Smooth muscle cell of the brain vasculature (primary cell): Measurements from ENCODE around the gene POTED.
"Not testable (repeated sequence)": the region's sequence is repeated elsewhere in the genome, so short reads cannot be mapped to it uniquely, and the experiment has no call there.

ENCODE experiments used
- DNase-seq: peaks from one replicate; pipeline ENCODE4 v3.0.0-alpha.2; 2012; ENCODE audit warnings: low read depth, low spot score

Gene POTED

GRCh38 chr21:13609477-13609876 lies at the start of gene POTED:
TSS of gene POTED (plus strand) at chr21:13609777. CDS start at chr21:13610229, 452 bp downstream.
- DNase-seq, result not testable (repeated sequence)

- not testable (repeated sequence) for DNase-seq
Observed at GRCh38 chr21:13650101-13650500, 40.5 kb downstream of the POTED start.

GRCh38 chr21:13651746-13652145 lies 42.2 kb downstream of the POTED start:
- not testable (repeated sequence) for DNase-seq
